H1 (cell line): ENCODE data around the gene RIPK4. TPM values are rescaled to one million over a fixed set of nuclear protein-coding genes. Genes with fewer than 3 reads are reported as not detected.

Experiments used
- CBX8 ChIP-seq: fragments of 300-800, 300-1000 bp; sonication (generic); IDR thresholded peaks from 2 replicates; pipeline ENCODE4 v1.7.1; 2016; ENCODE audit warnings: low read depth, low read length, borderline replicate concordance
- NANOG ChIP-seq: IDR thresholded peaks from 2 replicates; pipeline ENCODE4 v1.6.1; 2011; ENCODE audit warnings: low read length, low read depth, mild to moderate bottlenecking, inconsistent platforms; ENCODE audit not compliant: insufficient read depth, poor library complexity, severe bottlenecking
- POLR2A ChIP-seq, 2 experiments: IDR thresholded peaks; 1 replicate in 1 of 2; 2 replicates in 1 of 2; pipeline ENCODE4 v1.6.1; 2011; ENCODE audit warnings: low read depth in 2 of 2, low read length in 2 of 2, mild to moderate bottlenecking in 2 of 2; ENCODE audit errors: control extremely low read depth in 1 of 2
- RNF2 ChIP-seq: fragments of 200-900, 300-1000 bp; sonication (generic); IDR thresholded peaks from 2 replicates; pipeline ENCODE4 v1.7.1; 2016; ENCODE audit warnings: borderline replicate concordance, low read depth, mild to moderate bottlenecking, antibody characterized with exemption, low read length; ENCODE audit not compliant: poor library complexity, severe bottlenecking; ENCODE audit errors: missing control alignments
- polyA plus RNA-seq, 7 experiments: library from polyadenylated mRNA; depleted of rRNA in 3 of 7; stranded (reverse) in 5 of 7; unstranded in 2 of 7; fragments of >200 nt in 5 of 7; fragments of 200-250 nt in 2 of 7; gene quantifications; 1 replicate in 5 of 7; 2 replicates in 1 of 7; 4 replicates in 1 of 7; pipeline versions ENCODE4 v1.2.1 to v1.2.3, GENCODE V29; 2011 to 2013; ENCODE audit warnings: missing spikeins in 2 of 7, mixed read lengths in 2 of 7
- total RNA-seq: library from RNA; stranded (reverse); fragmentation: NEBNext Ultra II Directional; extraction: Animal tissue kit (Norgen Biotek cat#: 25700); gene quantifications from 2 replicates; pipeline ENCODE4 v1.2.1, GENCODE V29; 2021
- TF ChIP-seq, protein P1 (sequence below): fragments of 300-600 bp; sonication (generic); IDR thresholded peaks from 2 replicates; pipeline ENCODE4 v1.7.1; 2012; ENCODE audit warnings: low read length, moderate library complexity, mild to moderate bottlenecking, inconsistent platforms; ENCODE audit not compliant: insufficient replicate concordance

Gene RIPK4
- total and polyA plus RNA-seq, 2 of the 8 experiments (the other 6 are each of a cell fraction or from before 2014, with no cell fraction given), result 2.7 to 5.6 TPM

- TF ChIP-seq, protein P1, sequence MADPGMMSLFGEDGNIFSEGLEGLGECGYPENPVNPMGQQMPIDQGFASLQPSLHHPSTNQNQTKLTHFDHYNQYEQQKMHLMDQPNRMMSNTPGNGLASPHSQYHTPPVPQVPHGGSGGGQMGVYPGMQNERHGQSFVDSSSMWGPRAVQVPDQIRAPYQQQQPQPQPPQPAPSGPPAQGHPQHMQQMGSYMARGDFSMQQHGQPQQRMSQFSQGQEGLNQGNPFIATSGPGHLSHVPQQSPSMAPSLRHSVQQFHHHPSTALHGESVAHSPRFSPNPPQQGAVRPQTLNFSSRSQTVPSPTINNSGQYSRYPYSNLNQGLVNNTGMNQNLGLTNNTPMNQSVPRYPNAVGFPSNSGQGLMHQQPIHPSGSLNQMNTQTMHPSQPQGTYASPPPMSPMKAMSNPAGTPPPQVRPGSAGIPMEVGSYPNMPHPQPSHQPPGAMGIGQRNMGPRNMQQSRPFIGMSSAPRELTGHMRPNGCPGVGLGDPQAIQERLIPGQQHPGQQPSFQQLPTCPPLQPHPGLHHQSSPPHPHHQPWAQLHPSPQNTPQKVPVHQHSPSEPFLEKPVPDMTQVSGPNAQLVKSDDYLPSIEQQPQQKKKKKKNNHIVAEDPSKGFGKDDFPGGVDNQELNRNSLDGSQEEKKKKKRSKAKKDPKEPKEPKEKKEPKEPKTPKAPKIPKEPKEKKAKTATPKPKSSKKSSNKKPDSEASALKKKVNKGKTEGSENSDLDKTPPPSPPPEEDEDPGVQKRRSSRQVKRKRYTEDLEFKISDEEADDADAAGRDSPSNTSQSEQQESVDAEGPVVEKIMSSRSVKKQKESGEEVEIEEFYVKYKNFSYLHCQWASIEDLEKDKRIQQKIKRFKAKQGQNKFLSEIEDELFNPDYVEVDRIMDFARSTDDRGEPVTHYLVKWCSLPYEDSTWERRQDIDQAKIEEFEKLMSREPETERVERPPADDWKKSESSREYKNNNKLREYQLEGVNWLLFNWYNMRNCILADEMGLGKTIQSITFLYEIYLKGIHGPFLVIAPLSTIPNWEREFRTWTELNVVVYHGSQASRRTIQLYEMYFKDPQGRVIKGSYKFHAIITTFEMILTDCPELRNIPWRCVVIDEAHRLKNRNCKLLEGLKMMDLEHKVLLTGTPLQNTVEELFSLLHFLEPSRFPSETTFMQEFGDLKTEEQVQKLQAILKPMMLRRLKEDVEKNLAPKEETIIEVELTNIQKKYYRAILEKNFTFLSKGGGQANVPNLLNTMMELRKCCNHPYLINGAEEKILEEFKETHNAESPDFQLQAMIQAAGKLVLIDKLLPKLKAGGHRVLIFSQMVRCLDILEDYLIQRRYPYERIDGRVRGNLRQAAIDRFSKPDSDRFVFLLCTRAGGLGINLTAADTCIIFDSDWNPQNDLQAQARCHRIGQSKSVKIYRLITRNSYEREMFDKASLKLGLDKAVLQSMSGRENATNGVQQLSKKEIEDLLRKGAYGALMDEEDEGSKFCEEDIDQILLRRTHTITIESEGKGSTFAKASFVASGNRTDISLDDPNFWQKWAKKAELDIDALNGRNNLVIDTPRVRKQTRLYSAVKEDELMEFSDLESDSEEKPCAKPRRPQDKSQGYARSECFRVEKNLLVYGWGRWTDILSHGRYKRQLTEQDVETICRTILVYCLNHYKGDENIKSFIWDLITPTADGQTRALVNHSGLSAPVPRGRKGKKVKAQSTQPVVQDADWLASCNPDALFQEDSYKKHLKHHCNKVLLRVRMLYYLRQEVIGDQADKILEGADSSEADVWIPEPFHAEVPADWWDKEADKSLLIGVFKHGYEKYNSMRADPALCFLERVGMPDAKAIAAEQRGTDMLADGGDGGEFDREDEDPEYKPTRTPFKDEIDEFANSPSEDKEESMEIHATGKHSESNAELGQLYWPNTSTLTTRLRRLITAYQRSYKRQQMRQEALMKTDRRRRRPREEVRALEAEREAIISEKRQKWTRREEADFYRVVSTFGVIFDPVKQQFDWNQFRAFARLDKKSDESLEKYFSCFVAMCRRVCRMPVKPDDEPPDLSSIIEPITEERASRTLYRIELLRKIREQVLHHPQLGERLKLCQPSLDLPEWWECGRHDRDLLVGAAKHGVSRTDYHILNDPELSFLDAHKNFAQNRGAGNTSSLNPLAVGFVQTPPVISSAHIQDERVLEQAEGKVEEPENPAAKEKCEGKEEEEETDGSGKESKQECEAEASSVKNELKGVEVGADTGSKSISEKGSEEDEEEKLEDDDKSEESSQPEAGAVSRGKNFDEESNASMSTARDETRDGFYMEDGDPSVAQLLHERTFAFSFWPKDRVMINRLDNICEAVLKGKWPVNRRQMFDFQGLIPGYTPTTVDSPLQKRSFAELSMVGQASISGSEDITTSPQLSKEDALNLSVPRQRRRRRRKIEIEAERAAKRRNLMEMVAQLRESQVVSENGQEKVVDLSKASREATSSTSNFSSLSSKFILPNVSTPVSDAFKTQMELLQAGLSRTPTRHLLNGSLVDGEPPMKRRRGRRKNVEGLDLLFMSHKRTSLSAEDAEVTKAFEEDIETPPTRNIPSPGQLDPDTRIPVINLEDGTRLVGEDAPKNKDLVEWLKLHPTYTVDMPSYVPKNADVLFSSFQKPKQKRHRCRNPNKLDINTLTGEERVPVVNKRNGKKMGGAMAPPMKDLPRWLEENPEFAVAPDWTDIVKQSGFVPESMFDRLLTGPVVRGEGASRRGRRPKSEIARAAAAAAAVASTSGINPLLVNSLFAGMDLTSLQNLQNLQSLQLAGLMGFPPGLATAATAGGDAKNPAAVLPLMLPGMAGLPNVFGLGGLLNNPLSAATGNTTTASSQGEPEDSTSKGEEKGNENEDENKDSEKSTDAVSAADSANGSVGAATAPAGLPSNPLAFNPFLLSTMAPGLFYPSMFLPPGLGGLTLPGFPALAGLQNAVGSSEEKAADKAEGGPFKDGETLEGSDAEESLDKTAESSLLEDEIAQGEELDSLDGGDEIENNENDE, result no peak
- TF ChIP-seq NANOG (no peak), RNF2 (no peak), CBX8 (no peak), POLR2A (IDR thresholded peaks at IDR 0.05; ENCODE audit: control extremely low read depth in 1 of 2, low read depth in 2 of 2, low read length in 2 of 2) (no peak)
These were observed 36.5 kb downstream of the RIPK4 start (continued) for GRCh38 chr21:41730367-41730765.
